Measurements from ENCODE around the gene RWDD3. TPM values are rescaled to one million over a fixed set of nuclear protein-coding genes. Genes with fewer than 3 reads are reported as not detected.
A peak's percentile ranks its signal among the peaks of the same experiment; 100 is the strongest.

Gene RWDD3
- polyA plus RNA-seq, 1 donor: 33.4 TPM

DNA sequence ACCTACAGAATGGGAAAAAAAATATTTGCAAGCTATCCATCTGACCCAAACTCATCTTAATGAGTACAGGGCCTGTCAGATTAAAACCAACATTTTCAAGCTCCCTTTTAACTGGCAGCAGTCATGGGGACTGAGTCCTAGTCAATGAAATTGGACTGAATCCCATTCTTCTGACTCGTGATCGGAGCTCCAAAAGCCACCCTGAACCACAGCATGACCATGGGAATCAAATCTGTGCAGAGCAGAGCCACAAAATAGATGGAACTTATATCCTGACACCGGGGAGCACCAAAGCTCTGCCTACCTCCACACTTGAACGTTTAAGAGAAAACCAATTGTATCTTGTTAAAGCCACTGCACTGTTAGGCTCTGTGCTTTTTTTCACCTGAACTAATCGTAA is 5.0 kb upstream of the RWDD3 start:
- no peak overlapping the region for H3K27ac ChIP-seq (ENCODE audit: low read length)
- WGBS (ENCODE audit: insufficient coverage, low lambda C conversion rate): 92% methylated on average over 2 of the region's 5 CpGs
- H3K4me1 ChIP-seq (ENCODE audit: control insufficient read depth, insufficient read depth, low read length): peaks cover 6% of the 10 kb centered on the region
- no peaks in the 10 kb centered on the region for H3K27me3 ChIP-seq (ENCODE audit: control insufficient read depth, insufficient read depth, low read length)
- no peaks in the 10 kb centered on the region for H3K36me3 ChIP-seq (ENCODE audit: control insufficient read depth, insufficient read depth, low read length)
- no peak overlapping the region for H3K4me3 ChIP-seq (ENCODE audit: low read length)
- H3K9me3 ChIP-seq (ENCODE audit: control insufficient read depth, low read depth, low read length): no peaks in the 10 kb centered on the region
- no peak for DNase-seq

GRCh38 chr1:95229706-95230105 is 4.3 kb upstream of the RWDD3 start:
- Histone ChIP-seq H3K4me3 (ENCODE audit: low read length) (no peak overlapping the region), H3K27me3 (ENCODE audit: control insufficient read depth, insufficient read depth, low read length) (no peaks in the 10 kb centered on the region), H3K36me3 (ENCODE audit: control insufficient read depth, insufficient read depth, low read length) (no peaks in the 10 kb centered on the region), H3K4me1 (ENCODE audit: control insufficient read depth, insufficient read depth, low read length) (peaks cover 6% of the 10 kb centered on the region), H3K27ac (ENCODE audit: low read length) (no peak overlapping the region), H3K9me3 (ENCODE audit: control insufficient read depth, low read depth, low read length) (no peaks in the 10 kb centered on the region)
- no peak for DNase-seq

DNA sequence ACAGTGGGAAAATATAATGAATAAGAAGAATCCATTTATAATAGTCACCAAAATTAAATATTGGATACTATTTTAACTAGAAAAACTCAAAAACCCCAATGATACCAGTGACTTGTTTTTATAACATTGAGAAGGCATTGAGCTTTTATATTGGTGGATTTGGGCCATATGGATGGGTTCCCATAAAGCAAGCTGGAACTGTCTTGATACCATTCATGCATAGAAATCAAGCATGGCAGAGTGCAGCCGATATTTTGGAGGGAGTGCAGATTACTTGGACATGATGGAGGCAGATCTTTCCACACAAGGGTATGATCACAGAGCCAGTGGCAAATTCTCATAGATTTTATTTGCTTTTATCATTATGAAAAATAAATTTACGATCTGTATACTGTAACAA is 3.8 kb upstream of the RWDD3 start:
- no CpG with 5 or more reads among the region's 2 CpGs for WGBS (ENCODE audit: insufficient coverage, low lambda C conversion rate)
- Histone ChIP-seq H3K4me3 (ENCODE audit: low read length) (no peak overlapping the region), H3K9me3 (ENCODE audit: control insufficient read depth, low read depth, low read length) (no peaks in the 10 kb centered on the region), H3K36me3 (ENCODE audit: control insufficient read depth, insufficient read depth, low read length) (no peaks in the 10 kb centered on the region), H3K27me3 (ENCODE audit: control insufficient read depth, insufficient read depth, low read length) (no peaks in the 10 kb centered on the region), H3K27ac (ENCODE audit: low read length) (no peak overlapping the region), H3K4me1 (ENCODE audit: control insufficient read depth, insufficient read depth, low read length) (peaks cover 6% of the 10 kb centered on the region)
- DNase-seq: no peak

DNA sequence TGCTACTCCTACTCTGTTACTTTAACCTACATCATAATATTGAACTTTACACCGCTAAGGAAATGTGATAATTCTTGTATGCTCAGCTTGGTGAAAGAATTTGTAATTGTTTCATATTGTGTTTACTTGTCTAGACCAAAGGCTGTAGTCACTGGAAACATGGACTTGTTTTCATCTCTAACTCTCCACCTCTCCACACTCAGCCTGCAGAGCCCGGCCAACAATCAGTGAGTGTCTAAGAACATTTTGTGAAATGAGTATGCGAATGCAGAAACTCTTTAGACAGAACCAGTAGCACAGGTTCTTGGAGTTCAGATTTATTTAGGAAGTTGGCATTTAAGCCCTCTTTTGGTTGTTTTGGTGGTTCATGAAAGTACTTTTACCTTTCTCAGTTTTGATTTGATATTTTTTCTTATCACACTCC is 3.2 kb upstream of the RWDD3 start:
- DNase-seq: peak in 1 of 2 donors; percentile 35
- no CpG with 5 or more reads among the region's 3 CpGs for WGBS (ENCODE audit: insufficient coverage, low lambda C conversion rate)
- H3K9me3 ChIP-seq (ENCODE audit: control insufficient read depth, low read depth, low read length): no peaks in the 10 kb centered on the region
- no peak overlapping the region for H3K27ac ChIP-seq (ENCODE audit: low read length)
- no peak overlapping the region for H3K4me3 ChIP-seq (ENCODE audit: low read length)
- no peaks in the 10 kb centered on the region for H3K36me3 ChIP-seq (ENCODE audit: control insufficient read depth, insufficient read depth, low read length)
- peaks cover 6% of the 10 kb centered on the region for H3K4me1 ChIP-seq (ENCODE audit: control insufficient read depth, insufficient read depth, low read length)
- no peaks in the 10 kb centered on the region for H3K27me3 ChIP-seq (ENCODE audit: control insufficient read depth, insufficient read depth, low read length)

DNA sequence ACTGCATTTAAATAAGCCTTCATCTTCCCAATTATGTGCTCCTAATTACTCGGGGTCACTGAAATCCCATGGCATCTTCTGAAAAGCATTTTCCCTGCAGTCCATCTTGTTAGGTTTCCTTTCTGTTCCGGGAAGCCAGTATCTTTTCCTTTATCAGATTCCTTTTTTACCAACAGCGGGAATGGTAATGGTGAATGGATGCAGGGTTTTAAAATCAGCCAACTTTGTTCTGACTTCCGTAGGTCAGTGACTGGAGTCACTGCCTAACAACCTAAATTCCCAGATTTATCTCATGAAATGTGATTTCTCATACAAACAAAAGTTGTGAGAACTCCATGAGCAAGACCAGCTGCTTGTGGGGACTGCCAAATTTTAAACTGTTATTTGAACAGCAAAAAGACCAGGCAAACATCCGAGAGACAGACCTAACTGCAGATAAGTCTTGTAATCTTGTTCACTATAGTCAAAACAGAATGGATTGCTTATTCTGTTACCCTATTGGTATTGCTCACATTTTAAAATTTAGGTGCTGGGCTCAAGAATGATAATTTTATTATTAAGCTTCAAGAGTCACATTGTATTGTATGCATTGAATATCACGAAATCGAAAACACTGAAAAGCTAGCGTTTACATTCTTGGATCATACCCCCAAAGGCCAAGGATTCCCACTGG is 1.2 kb upstream of the RWDD3 start:
- H3K9me3 ChIP-seq (ENCODE audit: control insufficient read depth, low read depth, low read length): no peaks in the 10 kb centered on the region
- H3K4me3 ChIP-seq (ENCODE audit: low read length): peak overlapping the region; percentile 80
- H3K36me3 ChIP-seq (ENCODE audit: control insufficient read depth, insufficient read depth, low read length): no peaks in the 10 kb centered on the region
- no peaks in the 10 kb centered on the region for H3K27me3 ChIP-seq (ENCODE audit: control insufficient read depth, insufficient read depth, low read length)
- peaks cover 6% of the 10 kb centered on the region for H3K4me1 ChIP-seq (ENCODE audit: control insufficient read depth, insufficient read depth, low read length)
- 67% methylated on average over 1 of the region's 8 CpGs for WGBS (ENCODE audit: insufficient coverage, low lambda C conversion rate)
- DNase-seq: peak in 1 of 2 donors; percentile 19
- H3K27ac ChIP-seq (ENCODE audit: low read length): peak overlapping the region; percentile 97

DNA sequence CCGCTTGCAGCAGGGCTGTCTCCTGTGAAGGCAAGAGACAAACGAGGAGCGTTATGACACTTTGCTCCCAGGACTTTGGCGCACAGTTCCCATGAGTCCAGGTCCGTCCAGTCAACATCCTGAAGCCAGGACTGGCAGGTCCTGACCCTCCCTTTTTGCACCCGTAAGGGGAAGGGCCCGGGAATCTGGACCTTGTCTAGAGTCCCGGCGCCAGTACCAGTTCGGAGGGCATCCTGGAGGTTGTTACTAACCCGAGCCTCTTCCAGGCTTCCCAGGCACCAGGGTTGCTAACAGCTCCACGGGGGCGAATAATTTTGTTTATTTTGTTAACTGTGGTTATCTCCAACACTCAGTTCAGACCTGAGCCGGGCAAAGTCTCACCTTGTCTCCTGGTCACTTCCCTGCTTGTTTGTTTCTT is 682 bp upstream of the RWDD3 start:
- 0% methylated on average over 1 of the region's 14 CpGs for WGBS (ENCODE audit: insufficient coverage, low lambda C conversion rate)
- H3K4me1 ChIP-seq (ENCODE audit: control insufficient read depth, insufficient read depth, low read length): peaks cover 6% of the 10 kb centered on the region

GRCh38 chr1:95236784-95237575 is 3.0 kb downstream of the RWDD3 start:
- Histone ChIP-seq H3K27me3 (ENCODE audit: control insufficient read depth, insufficient read depth, low read length) (no peaks in the 10 kb centered on the region), H3K36me3 (ENCODE audit: control insufficient read depth, insufficient read depth, low read length) (peaks cover 22% of the 10 kb centered on the region), H3K9me3 (ENCODE audit: control insufficient read depth, low read depth, low read length) (peaks cover 7% of the 10 kb centered on the region), H3K4me3 (ENCODE audit: low read length) (no peak overlapping the region), H3K4me1 (ENCODE audit: control insufficient read depth, insufficient read depth, low read length) (peaks cover 6% of the 10 kb centered on the region), H3K27ac (ENCODE audit: low read length) (no peak overlapping the region)
- DNase-seq: no peak
- 100% methylated on average over 2 of the region's 2 CpGs for WGBS (ENCODE audit: insufficient coverage, low lambda C conversion rate)

More for the DNA sequence above, 682 bp upstream of the RWDD3 start:
- Histone ChIP-seq H3K27me3 (ENCODE audit: control insufficient read depth, insufficient read depth, low read length) (no peaks in the 10 kb centered on the region), H3K27ac (ENCODE audit: low read length) (peak overlapping the region; percentile 97), H3K36me3 (ENCODE audit: control insufficient read depth, insufficient read depth, low read length) (no peaks in the 10 kb centered on the region), H3K9me3 (ENCODE audit: control insufficient read depth, low read depth, low read length) (no peaks in the 10 kb centered on the region), H3K4me3 (ENCODE audit: low read length) (peak overlapping the region; percentile 80)
- DNase-seq: peak; percentile 72 to 83

DNA sequence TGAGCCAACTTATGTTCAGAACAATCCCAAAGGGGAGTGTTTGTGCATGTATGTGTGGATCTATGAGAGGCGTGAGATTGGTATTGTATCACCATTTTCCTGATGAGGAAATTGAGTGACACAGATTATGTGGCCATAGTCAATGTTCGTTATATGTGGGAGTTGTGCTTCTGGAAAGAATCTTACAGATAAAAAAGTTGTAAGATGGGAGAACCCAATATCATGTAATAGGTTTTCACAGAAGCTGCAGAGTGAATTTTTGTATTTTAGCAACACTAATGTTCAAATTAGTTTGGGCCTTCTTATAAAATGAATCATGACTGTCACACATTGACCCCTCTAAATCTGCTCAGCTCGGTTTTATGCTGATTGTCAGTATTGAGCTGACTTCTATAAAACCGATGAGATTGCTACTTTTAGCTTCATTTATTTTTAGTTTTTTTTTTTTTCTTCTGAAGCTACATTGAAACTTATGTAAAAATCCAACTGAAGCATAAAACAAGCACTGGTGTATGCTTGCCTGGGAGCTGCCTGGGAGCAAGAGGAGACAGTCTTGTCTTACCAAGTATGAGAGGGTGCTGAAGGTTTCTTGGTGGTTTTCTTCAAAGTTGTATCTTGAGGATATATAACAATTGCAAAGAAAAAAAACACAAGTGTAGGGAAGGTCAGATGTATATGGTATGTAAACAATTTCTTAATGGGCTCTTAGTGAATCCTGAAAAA is 4.1 kb downstream of the RWDD3 start:
- 100% methylated on average over 2 of the region's 4 CpGs for WGBS (ENCODE audit: insufficient coverage, low lambda C conversion rate)
- Histone ChIP-seq H3K4me1 (ENCODE audit: control insufficient read depth, insufficient read depth, low read length) (no peaks in the 10 kb centered on the region), H3K27me3 (ENCODE audit: control insufficient read depth, insufficient read depth, low read length) (no peaks in the 10 kb centered on the region), H3K36me3 (ENCODE audit: control insufficient read depth, insufficient read depth, low read length) (peaks cover 28% of the 10 kb centered on the region), H3K9me3 (ENCODE audit: control insufficient read depth, low read depth, low read length) (peaks cover 8% of the 10 kb centered on the region), H3K4me3 (ENCODE audit: low read length) (no peak overlapping the region), H3K27ac (ENCODE audit: low read length) (no peak overlapping the region)
- DNase-seq: no peak

DNA sequence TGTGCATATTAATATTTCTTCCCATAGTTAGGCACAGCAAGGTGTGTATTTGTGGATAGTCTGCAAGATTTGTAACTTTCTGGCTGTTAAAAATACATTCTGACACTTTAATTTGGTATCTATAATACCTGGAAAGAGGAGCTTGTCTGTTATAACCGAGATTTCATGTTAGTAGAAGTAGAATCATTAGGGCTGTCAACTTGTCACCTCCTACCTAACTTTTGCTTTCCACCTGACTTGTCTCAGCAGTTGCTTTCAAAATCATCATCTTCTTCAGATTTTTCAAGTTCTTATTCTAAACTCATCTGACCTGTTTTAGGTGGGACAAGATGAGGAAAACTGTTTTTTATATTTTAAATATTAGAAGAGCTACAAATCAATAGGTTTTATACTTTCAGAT is 11.0 kb downstream of the RWDD3 start:
- Histone ChIP-seq H3K4me3 (ENCODE audit: low read length) (no peak overlapping the region), H3K36me3 (ENCODE audit: control insufficient read depth, insufficient read depth, low read length) (peaks cover 42% of the 10 kb centered on the region), H3K27ac (ENCODE audit: low read length) (no peak overlapping the region), H3K27me3 (ENCODE audit: control insufficient read depth, insufficient read depth, low read length) (no peaks in the 10 kb centered on the region), H3K9me3 (ENCODE audit: control insufficient read depth, low read depth, low read length) (peaks cover 8% of the 10 kb centered on the region), H3K4me1 (ENCODE audit: control insufficient read depth, insufficient read depth, low read length) (no peaks in the 10 kb centered on the region)
- no CpG with 5 or more reads among the region's 1 CpG for WGBS (ENCODE audit: insufficient coverage, low lambda C conversion rate)
- DNase-seq: no peak

DNA sequence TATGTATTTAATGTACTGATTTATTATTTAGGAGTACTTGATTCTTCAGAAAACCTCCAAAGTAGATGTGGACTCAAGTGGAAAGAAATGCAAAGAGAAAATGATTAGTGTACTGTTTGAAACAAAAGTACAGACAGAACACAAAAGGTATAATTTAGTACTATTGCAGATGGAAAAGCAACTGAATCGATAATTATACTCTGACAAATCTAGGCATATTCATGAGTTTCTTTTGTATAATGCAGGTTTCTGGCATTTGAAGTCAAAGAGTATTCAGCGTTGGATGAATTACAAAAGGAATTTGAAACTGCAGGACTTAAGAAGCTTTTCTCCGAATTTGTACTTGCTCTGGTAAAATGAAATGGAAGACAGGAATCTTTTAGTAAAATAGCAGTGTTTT is 12.5 kb downstream of the RWDD3 start:
- no peaks in the 10 kb centered on the region for H3K27me3 ChIP-seq (ENCODE audit: control insufficient read depth, insufficient read depth, low read length)
- H3K36me3 ChIP-seq (ENCODE audit: control insufficient read depth, insufficient read depth, low read length): peaks cover 29% of the 10 kb centered on the region
- 95% methylated on average over 3 of the region's 3 CpGs for WGBS (ENCODE audit: insufficient coverage, low lambda C conversion rate)
- H3K9me3 ChIP-seq (ENCODE audit: control insufficient read depth, low read depth, low read length): peaks cover 4% of the 10 kb centered on the region
- no peaks in the 10 kb centered on the region for H3K4me1 ChIP-seq (ENCODE audit: control insufficient read depth, insufficient read depth, low read length)
- H3K27ac ChIP-seq (ENCODE audit: low read length): no peak overlapping the region
- no peak overlapping the region for H3K4me3 ChIP-seq (ENCODE audit: low read length)
- no peak for DNase-seq
